HG03175 (cell line): Measurements from ENCODE around the gene TMEM19.
"Not testable (repeated sequence)": the region's sequence is repeated elsewhere in the genome, so short reads cannot be mapped to it uniquely, and the experiment has no call there.

Experiments used
- ATAC-seq: cut with Tn5 transposase; IDR thresholded peaks from one replicate; pipeline ENCODE4 v1.9.1; 2021; ENCODE audit warnings: mild to moderate bottlenecking, moderate library complexity; ENCODE audit not compliant: unreplicated experiment

TMEM19 gene

GRCh38 chr12:71664411-71665089 is 21.3 kb upstream of the TMEM19 start:
- ATAC-seq = peak; percentile 9

DNA sequence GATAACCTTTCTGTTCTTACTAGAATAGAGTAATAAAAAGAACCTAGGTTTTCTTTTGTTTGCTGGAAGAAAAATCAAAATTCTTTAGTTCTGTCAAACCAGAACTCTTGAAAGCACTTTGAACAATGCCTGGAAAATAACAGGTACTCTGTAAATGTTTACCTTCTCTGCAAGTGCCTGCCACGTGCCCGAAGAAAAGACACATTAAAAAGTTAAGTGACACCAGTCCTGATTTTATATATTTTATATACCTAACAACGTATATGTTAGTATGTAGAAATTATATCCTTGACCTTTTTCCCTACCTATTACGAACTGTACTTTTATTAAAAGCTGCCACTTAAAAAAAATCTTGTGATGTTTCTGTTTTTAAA is 20.8 kb upstream of the TMEM19 start:
- no peak for ATAC-seq

GRCh38 chr12:71666259-71666658 is 19.6 kb upstream of the TMEM19 start:
- ATAC-seq = no peak

DNA sequence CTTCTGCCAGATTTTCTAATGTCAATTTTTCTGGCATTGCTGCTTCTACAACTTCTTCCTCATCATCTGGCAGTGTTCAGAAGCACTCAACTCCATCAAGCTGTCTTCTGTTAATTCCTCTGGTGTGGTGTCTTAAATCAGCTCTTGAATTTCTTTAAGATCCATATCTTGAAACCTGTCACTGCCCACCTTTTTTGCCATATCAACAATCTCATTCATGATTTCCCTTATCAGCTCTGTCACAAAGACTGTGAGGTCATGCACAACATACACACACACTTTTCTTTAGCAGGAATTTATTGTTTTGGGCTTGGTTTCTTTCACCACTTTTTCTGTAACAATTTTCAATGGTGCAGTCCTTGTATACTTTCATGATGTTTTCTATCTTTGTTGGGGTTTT is 14.6 kb upstream of the TMEM19 start:
- no peak for ATAC-seq

DNA sequence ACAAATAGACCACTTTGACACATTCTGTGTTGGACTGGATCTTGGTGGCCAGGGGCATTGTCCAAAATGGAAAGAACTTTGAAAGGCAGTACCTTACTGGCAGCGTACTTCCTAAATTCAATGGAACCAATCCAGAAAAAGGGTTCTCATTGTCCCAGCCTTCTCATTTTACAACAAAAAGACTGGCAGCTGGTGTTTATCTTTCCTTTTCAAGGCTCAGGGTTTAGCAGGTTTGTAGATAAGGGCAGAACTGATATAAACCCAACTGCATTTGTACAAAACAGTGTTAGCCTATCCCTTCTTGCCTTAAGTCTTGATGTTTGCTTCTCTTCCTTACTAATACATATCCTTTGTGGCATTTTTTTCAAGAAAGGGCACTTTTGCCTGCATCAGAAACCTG is 14.1 kb upstream of the TMEM19 start:
- ATAC-seq = no peak

DNA sequence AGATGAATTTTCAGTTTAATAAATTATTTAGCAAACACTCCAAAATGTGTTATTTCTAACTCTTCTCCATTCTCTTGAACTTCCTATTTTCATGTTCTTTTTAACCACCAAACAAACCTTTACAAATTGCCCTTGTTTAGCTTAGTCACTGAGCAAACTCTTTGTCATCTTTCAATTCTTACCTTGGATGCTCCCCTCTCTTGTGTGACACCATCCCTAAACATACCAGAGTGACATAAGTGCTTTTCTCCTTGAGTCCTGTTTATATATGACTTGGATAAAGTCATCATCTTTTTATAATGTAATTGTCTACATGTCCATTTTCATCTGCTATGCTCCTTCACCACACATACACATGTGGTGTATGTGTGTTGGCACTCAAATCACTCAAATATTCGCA is 3.4 kb upstream of the TMEM19 start:
- no peak for ATAC-seq

GRCh38 chr12:71683633-71684032 is 2.2 kb upstream of the TMEM19 start:
- no peak for ATAC-seq

DNA sequence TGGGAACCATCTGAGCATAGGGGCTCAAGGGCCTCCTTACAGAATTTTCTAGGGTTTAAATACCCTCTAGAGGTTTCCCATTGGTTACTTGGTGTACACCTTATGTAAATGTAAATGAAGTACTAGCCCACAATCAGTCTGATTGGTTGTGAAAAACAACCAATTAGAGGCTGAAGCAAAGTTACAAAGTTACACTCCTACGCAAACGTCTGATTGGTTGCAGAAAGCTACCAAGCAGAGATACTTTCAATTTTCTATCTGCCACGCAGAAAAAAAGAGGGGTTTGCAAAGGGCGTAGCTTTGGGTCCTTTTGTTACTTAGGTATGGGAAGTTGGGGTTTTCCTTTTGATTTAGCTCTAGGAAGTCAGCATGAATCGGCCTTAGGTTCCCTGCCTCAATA is 1.8 kb upstream of the TMEM19 start:
- ATAC-seq = no peak

- ATAC-seq = no peak
Measured at GRCh38 chr12:71685312-71685906, 473 bp upstream of the TMEM19 start.

GRCh38 chr12:71686658-71687025 is 760 bp downstream of the TMEM19 start:
- ATAC-seq = no peak

DNA sequence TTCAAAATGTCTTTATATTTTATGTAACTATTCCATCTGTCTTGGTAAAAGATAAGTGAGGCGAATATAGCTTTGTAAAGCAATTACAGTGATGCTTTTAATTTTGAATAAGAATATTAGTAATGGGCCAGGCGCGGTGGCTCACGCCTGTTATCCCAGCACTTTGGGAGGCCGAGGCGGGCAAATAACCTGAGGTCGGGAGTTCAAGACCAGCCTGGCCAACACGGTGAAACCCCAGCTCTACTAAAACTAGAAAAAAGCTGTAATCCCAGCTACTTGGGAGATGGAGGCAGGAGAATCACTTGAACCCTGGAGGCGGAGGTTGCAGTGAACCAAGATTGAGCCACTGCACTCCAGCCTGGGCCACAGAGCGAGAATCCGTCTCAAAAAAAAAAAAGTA is 1.3 kb downstream of the TMEM19 start:
- ATAC-seq = not testable (repeated sequence)

GRCh38 chr12:71688961-71689570 is 3.2 kb downstream of the TMEM19 start:
- no peak for ATAC-seq

GRCh38 chr12:71691504-71692129 is 5.7 kb downstream of the TMEM19 start:
- ATAC-seq = no peak

DNA sequence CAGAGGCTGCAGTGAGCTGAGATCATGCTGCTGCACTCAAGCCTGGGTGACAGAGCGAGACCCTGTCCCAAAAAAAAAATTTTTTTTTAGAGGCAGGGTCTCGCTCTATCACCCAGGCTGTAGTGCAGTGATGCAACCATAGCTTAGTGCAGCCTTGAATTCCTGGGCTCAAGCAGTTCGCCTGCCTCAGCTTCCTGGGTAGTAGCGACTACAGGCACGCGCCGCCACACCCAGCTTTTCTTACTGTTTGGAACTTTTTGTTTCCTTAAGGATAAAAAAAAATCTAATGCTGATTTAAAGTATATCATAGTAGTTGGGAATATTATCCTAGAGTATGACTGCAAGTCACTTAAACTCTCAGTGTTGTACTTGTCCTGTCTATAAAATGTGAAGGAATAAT is 7.2 kb downstream of the TMEM19 start:
- no peak for ATAC-seq

- peak; percentile 14 for ATAC-seq
Measured at GRCh38 chr12:71693651-71694050, 7.8 kb downstream of the TMEM19 start.

GRCh38 chr12:71694099-71694820 is 8.4 kb downstream of the TMEM19 start:
- peak; percentile 89 for ATAC-seq

- ATAC-seq = no peak
Measured at GRCh38 chr12:71695782-71696181, 9.9 kb downstream of the TMEM19 start.

- ATAC-seq = not testable (repeated sequence)
Measured at GRCh38 chr12:71702181-71702580, 16.3 kb downstream of the TMEM19 start.

DNA sequence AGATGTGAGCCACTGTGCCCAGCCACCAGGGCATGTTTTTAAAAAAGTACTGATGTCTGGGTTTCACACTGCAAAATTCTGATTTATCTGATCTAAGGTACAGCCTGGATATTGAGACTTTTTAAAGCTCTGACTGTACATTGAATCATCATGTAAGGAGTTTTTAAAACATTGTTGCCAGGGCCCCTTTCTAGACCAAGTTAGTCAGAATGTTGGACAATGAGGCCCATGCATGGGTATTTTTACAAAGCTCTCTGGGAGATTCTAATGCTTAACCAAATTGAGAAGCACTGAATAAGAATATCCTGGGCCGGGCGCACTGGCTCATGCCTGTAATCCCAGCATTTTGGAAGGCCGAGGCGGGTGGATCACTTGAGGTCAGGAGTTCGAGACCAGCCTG is 16.7 kb downstream of the TMEM19 start:
- no peak for ATAC-seq

DNA sequence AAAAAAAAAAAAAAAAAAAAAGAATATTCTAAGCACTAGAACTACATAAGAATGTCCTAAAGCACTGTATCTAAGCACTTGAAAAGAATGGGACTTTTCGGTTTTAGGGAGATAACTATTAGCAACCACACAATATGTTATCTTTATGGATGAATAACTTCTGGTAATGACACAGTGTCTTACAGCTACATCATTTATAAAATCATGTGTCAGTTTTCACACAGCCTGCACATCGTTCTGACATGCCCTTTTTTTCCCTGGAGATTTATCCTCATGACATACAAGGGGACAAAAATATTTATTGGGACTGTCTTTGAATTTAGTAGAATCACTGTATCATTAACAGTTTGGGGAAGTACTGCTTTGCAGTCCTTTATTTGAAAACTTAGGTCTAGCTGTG is 17.3 kb downstream of the TMEM19 start:
- no peak for ATAC-seq

- ATAC-seq = no peak
Measured at GRCh38 chr12:71704920-71705319, 19.0 kb downstream of the TMEM19 start.
